ENCODE results near the gene WARS2. TPM values are rescaled to one million over a fixed set of nuclear protein-coding genes. Genes with fewer than 3 reads are reported as not detected.

WARS2 gene
- total RNA-seq, 1 donor from 2014 or later: 14.1 TPM

GRCh38 chr1:119032986-119033385, 107.5 kb downstream of the WARS2 start:
- intact Hi-C loops (cut with micrococcal nuclease): no loop called here

GRCh38 chr1:119027759-119028158, 112.7 kb downstream of the WARS2 start:
- intact Hi-C loops (cut with micrococcal nuclease): no loop called here

- intact Hi-C loops (cut with micrococcal nuclease): no loop called here
Observed at GRCh38 chr1:119026956-119027355, 113.5 kb downstream of the WARS2 start.

- intact Hi-C loops (cut with micrococcal nuclease): no loop called here
Observed at GRCh38 chr1:119015547-119015946, 124.9 kb downstream of the WARS2 start.

GRCh38 chr1:119012383-119012782, 128.1 kb downstream of the WARS2 start:
- intact Hi-C loops (cut with micrococcal nuclease): no loop called here

GRCh38 chr1:119011706-119012105, 128.7 kb downstream of the WARS2 start:
- intact Hi-C loops (cut with micrococcal nuclease): no loop called here

GRCh38 chr1:119011116-119011515, 129.3 kb downstream of the WARS2 start:
- intact Hi-C loops (cut with micrococcal nuclease): no loop called here

- intact Hi-C loops (cut with micrococcal nuclease): no loop called here
Observed at GRCh38 chr1:119010201-119010600, 130.3 kb downstream of the WARS2 start.

- intact Hi-C loops (cut with micrococcal nuclease): loop anchor here (2.0 kb wide), 1 partner anchor 858 kb away; no protein-coding TSS in a partner anchor
Observed at GRCh38 chr1:119009312-119009655, 131.2 kb downstream of the WARS2 start.

- intact Hi-C loops (cut with micrococcal nuclease): loop anchor here (2.0 kb wide), 1 partner anchor 858 kb away; no protein-coding TSS in a partner anchor
Observed at GRCh38 chr1:119008483-119009311, 131.8 kb downstream of the WARS2 start.

- intact Hi-C loops (cut with micrococcal nuclease): loop anchor here (2.0 kb wide), 2 partner anchors 23 to 857 kb away; no protein-coding TSS in a partner anchor
Observed at GRCh38 chr1:119007670-119008482, 132.6 kb downstream of the WARS2 start.

GRCh38 chr1:119007339-119007669, 133.1 kb downstream of the WARS2 start:
- intact Hi-C loops (cut with micrococcal nuclease): loop anchor here (2.0 kb wide), 1 partner anchor 23 kb away; no protein-coding TSS in a partner anchor

- intact Hi-C loops (cut with micrococcal nuclease): loop anchor here (2.0 kb wide), 1 partner anchor 22 kb away; no protein-coding TSS in a partner anchor
Observed at GRCh38 chr1:119006406-119007279, 133.8 kb downstream of the WARS2 start.

- intact Hi-C loops (cut with micrococcal nuclease): loop anchor here (2.0 kb wide), 1 partner anchor 21 kb away; no protein-coding TSS in a partner anchor
Observed at GRCh38 chr1:119005724-119006405, 134.6 kb downstream of the WARS2 start.

GRCh38 chr1:119004781-119005180, 135.7 kb downstream of the WARS2 start:
- intact Hi-C loops (cut with micrococcal nuclease): no loop called here

GRCh38 chr1:119004129-119004527, 136.3 kb downstream of the WARS2 start:
- intact Hi-C loops (cut with micrococcal nuclease): no loop called here

- intact Hi-C loops (cut with micrococcal nuclease): no loop called here
Observed at GRCh38 chr1:119003413-119004128, 136.9 kb downstream of the WARS2 start.

- intact Hi-C loops (cut with micrococcal nuclease): no loop called here
Observed at GRCh38 chr1:119002028-119002686, 138.3 kb downstream of the WARS2 start.

Data from T-helper 2 cell treated with Interferon-gamma antibody and Interleukin-4, amounts not matched to agents 100 ng/mL and 5 ng/mL, for 36 hours (primary cell).